GM23248 (cell line): ENCODE results near the gene SMYD3. TPM values are rescaled to one million over a fixed set of nuclear protein-coding genes. Genes with fewer than 3 reads are reported as not detected.
"Not testable (repeated sequence)": the region's sequence is repeated elsewhere in the genome, so short reads cannot be mapped to it uniquely, and the experiment has no call there.

ENCODE experiments used
- DNase-seq: peaks from one replicate; pipeline ENCODE4 v3.0.0-alpha.2; 2015
- H2AFZ ChIP-seq: fragments of 200-600 bp; sonication (generic); 2 replicates; pipeline ENCODE4 v1.6.1; 2016; ENCODE audit warnings: antibody characterized with exemption
- H3F3A ChIP-seq: fragments of 200-600 bp; sonication (generic); 2 replicates; pipeline ENCODE4 v1.6.1; 2016; ENCODE audit warnings: mild to moderate bottlenecking, antibody characterized with exemption, mixed run types; ENCODE audit not compliant: insufficient read depth
- H3K27ac ChIP-seq: fragments of 200-600 bp; sonication (generic); 2 replicates; pipeline ENCODE4 v1.5.1; 2016; ENCODE audit warnings: mild to moderate bottlenecking
- H3K27me3 ChIP-seq: fragments of 200-600 bp; sonication (generic); replicated peaks from 2 replicates; pipeline ENCODE4 v1.6.1; 2016; ENCODE audit warnings: mild to moderate bottlenecking; ENCODE audit not compliant: insufficient read depth
- H3K36me3 ChIP-seq: fragments of 200-600 bp; sonication (generic); 2 replicates; pipeline ENCODE4 v1.6.1; 2016; ENCODE audit warnings: low read depth, mild to moderate bottlenecking
- H3K4me1 ChIP-seq: fragments of 200-600 bp; sonication (generic); 2 replicates; pipeline ENCODE4 v1.6.1; 2016; ENCODE audit warnings: mild to moderate bottlenecking; ENCODE audit not compliant: insufficient read depth
- H3K4me2 ChIP-seq: fragments of 200-600 bp; sonication (generic); one replicate; pipeline ENCODE4 v1.6.1; 2016; ENCODE audit warnings: mild to moderate bottlenecking; ENCODE audit not compliant: unreplicated experiment
- H3K4me3 ChIP-seq: fragments of 200-600 bp; sonication (generic); 2 replicates; pipeline ENCODE4 v1.5.1; 2016; ENCODE audit warnings: mild to moderate bottlenecking
- H3K79me2 ChIP-seq: fragments of 200-600 bp; sonication (generic); 2 replicates; pipeline ENCODE4 v1.6.1; 2016; ENCODE audit warnings: mild to moderate bottlenecking; ENCODE audit not compliant: insufficient read depth
- H3K9ac ChIP-seq: fragments of 200-600 bp; sonication (generic); 2 replicates; pipeline ENCODE4 v1.6.1; 2016; ENCODE audit warnings: mild to moderate bottlenecking
- H3K9me2 ChIP-seq: fragments of 200-600 bp; sonication (generic); 2 replicates; pipeline ENCODE4 v1.6.1; 2016; ENCODE audit warnings: mixed run types, mild to moderate bottlenecking, moderate library complexity; ENCODE audit not compliant: insufficient read depth
- H3K9me3 ChIP-seq: fragments of 200-600 bp; sonication (generic); one replicate; pipeline ENCODE4 v1.6.1; 2017; ENCODE audit warnings: low read depth
- H4K20me1 ChIP-seq: fragments of 200-600 bp; sonication (generic); 2 replicates; pipeline ENCODE4 v1.6.0; 2016; ENCODE audit not compliant: insufficient read depth
- EZH2 ChIP-seq: fragments of 200-600 bp; sonication (generic); IDR thresholded peaks from 2 replicates; pipeline ENCODE4 v1.6.1; 2018; ENCODE audit warnings: antibody characterized with exemption, mild to moderate bottlenecking; ENCODE audit not compliant: insufficient read depth, poor library complexity, severe bottlenecking
- EZH2phosphoT487 ChIP-seq: fragments of 200-600 bp; sonication (generic); IDR thresholded peaks from 2 replicates; pipeline ENCODE4 v1.6.1; 2018; ENCODE audit warnings: antibody characterized with exemption, moderate library complexity, mild to moderate bottlenecking, low read depth; ENCODE audit not compliant: insufficient read depth
- WGBS, 2 experiments: methylation state at CpG; one replicate each; pipeline ENCODE4 v1.1.6; 2015 to 2017; ENCODE audit warnings: low lambda C conversion rate in 2 of 2, low coverage in 1 of 2; ENCODE audit errors: missing lambda C conversion rate in 2 of 2; 5-methylcytosine and 5-hydroxymethylcytosine counted together
- in situ Hi-C: fragments of 300-500 bp; cut with MboI; formaldehyde crosslinking; loops from 2 replicates; pipeline ENCODE4 v1.15.0; 2020
- polyA plus RNA-seq: library from polyadenylated mRNA; unstranded; fragments of >200 nt; fragmentation: Nextera tagmentation; extraction: Ambion mirVana; gene quantifications from 2 replicates; pipeline ENCODE4 v1.2.1, GENCODE V29; 2016
- total RNA-seq: library from RNA; depleted of rRNA; stranded (reverse); fragments of >200 nt; shearing (Covaris generic); gene quantifications from 2 replicates; pipeline ENCODE4 v1.2.3, GENCODE V29; 2014

Gene SMYD3
- total and polyA plus RNA-seq, 2 experiments from 2014 or later, result 32.1 to 44.8 TPM

DNA sequence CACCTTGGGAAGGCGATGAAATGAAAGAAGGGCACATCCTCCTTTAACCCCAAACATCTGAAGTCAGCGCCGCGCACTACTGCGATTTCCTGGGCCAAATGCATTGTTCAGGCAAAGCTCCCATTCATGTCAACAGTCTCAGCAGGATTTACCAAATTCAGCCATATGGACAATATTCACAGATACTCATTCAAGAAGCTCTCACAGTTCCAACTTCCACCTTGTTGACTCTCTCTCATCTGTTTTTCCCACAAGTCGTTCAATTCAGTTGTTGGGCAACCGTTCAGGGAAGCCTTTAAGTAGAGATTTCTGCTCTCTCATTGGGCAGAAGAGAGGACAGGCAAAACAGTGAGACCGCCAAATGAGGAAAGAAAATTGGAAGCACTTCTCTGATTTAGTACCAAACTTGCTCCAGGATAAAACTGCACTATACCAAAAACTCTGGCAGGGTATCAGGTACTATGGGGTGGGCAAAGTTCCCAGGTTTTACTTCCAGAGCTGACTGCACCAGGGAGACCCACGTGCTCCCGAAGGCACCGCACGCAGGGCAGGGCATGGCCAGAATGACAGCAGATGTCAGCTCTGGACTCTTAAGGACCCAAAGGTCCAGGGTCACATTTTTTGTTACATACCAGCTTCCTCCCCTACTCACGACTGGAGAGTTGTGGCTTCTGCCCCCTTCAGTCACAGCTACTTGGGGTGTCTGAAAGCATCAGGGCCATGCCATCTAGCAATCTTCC lies 683.5 kb downstream of the SMYD3 start:
- H3K27ac ChIP-seq, result peak overlapping the region; percentile 74; the same call in 1 of the 2 replicates
- H3K4me2 ChIP-seq, result peak overlapping the region; percentile 32
- H3K4me1 ChIP-seq, result peaks cover 14% of the 10 kb centered on the region
- H3K4me3 ChIP-seq, result no peak overlapping the region
- peaks cover 6% of the 10 kb centered on the region for H3F3A ChIP-seq
- H4K20me1 ChIP-seq, result no peaks in the 10 kb centered on the region
- no peak overlapping the region for H2AFZ ChIP-seq
- no peaks in the 10 kb centered on the region for H3K36me3 ChIP-seq
- no peaks in the 10 kb centered on the region for H3K27me3 ChIP-seq
- whole genome bisulfite sequencing, 2 experiments, result 89 to 90% methylated on average over 13 of the region's 13 CpGs
- in situ Hi-C loops, result no loop called here
- H3K9me3 ChIP-seq, result no peaks in the 10 kb centered on the region
- H3K9me2 ChIP-seq, result no peaks in the 10 kb centered on the region
- no peak for TF ChIP-seq EZH2phosphoT487
- no peak for TF ChIP-seq EZH2
- no peaks in the 10 kb centered on the region for H3K79me2 ChIP-seq
- H3K9ac ChIP-seq, result no peak overlapping the region
- DNase-seq, result peak; percentile 16

DNA sequence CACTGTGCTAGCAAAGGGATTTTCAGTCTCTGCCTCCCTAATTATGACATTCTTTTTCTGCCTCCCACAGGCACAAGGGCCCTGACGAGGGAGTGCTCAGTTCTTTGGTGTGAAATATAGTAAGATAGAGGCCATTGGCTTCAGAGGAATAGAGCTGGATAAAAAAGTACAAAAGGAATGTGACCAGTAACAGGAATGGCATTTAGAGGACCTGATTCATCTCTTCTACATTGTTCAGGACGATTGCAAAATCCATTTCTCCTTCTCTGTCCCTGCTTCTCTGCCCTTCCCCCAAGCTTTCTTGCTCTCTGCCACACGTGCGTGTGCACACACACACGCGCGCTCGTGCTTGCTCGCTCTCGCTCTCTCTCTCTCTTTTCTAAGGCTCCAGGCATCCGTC lies 684.1 kb downstream of the SMYD3 start:
- Histone ChIP-seq H3K27ac (peak overlapping the region; percentile 74), H3K9ac (peak overlapping the region; percentile 42), H3K9me3 (no peaks in the 10 kb centered on the region), H3K4me1 (peaks cover 14% of the 10 kb centered on the region), H3K4me3 (no peak overlapping the region), H3F3A (peaks cover 6% of the 10 kb centered on the region), H2AFZ (peak overlapping the region; percentile 49), H3K9me2 (no peaks in the 10 kb centered on the region), H3K27me3 (no peaks in the 10 kb centered on the region), H3K4me2 (peak overlapping the region; percentile 56), H3K79me2 (no peaks in the 10 kb centered on the region), H3K36me3 (no peaks in the 10 kb centered on the region), H4K20me1 (no peaks in the 10 kb centered on the region)
- in situ Hi-C loops, result no loop called here
- peak; percentile 94 for DNase-seq
- no peak for TF ChIP-seq EZH2phosphoT487
- TF ChIP-seq EZH2, result no peak
- WGBS, 2 experiments, result 60 to 61% methylated on average over 11 of the region's 11 CpGs

DNA sequence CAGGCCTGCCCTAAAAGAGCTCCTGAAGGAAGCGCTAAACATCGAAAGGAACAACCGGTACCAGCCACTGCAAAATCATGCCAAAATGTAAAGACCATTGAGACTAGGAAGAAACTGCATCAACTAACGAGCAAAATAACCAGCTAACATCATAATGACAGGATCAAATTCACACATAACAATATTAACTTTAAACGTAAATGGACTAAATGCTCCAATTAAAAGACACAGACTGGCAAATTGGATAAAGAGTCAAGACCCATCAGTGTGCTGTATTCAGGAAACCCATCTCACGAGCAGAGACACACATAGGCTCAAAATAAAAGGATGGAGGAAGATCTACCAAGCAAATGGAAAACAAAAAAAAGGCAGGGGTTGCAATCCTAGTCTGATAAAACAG lies 688.7 kb downstream of the SMYD3 start:
- H3K36me3 ChIP-seq, H3K9me2 ChIP-seq, H3K4me1 ChIP-seq, in situ Hi-C loops, DNase-seq, H2AFZ ChIP-seq, H3K27ac ChIP-seq, H3K27me3 ChIP-seq, H3K79me2 ChIP-seq, H3K9ac ChIP-seq, H3K9me3 ChIP-seq, H4K20me1 ChIP-seq, H3F3A ChIP-seq, H3K4me3 ChIP-seq, H3K4me2 ChIP-seq: not testable (repeated sequence)
- 83 to 84% methylated on average over 5 to 6 of the region's 6 CpGs for WGBS, 2 experiments

DNA sequence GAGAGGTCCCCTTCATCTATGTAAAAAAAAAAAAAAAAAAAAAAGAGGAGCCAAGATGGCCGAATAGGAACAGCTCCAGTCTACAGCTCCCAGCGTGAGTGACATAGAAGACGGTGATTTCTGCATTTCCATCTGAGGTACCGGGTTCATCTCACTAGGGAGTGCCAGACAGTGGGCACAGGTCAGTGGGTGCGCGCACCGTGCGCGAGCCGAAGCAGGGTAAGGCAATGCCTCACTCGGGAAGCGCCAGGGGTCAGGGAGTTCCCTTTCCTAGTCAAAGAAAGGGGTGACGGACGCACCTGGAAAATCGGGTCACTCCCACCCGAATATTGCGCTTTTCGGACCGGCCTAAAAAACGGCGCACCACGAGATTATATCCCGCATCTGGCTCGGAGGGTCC lies 690.6 kb downstream of the SMYD3 start:
- H4K20me1 ChIP-seq, H3F3A ChIP-seq, H3K4me1 ChIP-seq, H3K27ac ChIP-seq, DNase-seq, H3K9me2 ChIP-seq, H3K9me3 ChIP-seq, H2AFZ ChIP-seq, in situ Hi-C loops, H3K27me3 ChIP-seq, H3K4me3 ChIP-seq, H3K79me2 ChIP-seq, H3K9ac ChIP-seq, H3K36me3 ChIP-seq, H3K4me2 ChIP-seq: not testable (repeated sequence)
- WGBS, 2 experiments, result 89 to 90% methylated on average over 14 to 24 of the region's 24 CpGs

DNA sequence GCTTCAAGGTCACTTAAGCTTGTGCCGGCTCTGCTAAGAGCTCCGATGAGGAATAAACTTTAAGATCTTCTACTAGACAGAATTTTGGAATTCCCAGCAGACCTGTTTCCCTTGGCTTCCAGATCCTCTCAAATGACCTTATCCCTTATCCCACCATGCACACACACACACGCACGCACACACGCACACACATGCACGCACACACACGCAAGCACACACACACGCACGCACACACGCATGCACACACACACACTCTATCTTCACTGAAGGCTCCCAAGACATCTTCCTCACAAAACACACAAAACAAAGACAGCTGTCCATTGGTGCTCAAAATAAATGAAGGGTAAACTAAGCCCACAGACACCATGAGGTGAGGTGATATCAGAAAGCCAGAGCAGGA lies 692.4 kb downstream of the SMYD3 start:
- Histone ChIP-seq H3K27ac (no peak overlapping the region), H3K9me3 (no peaks in the 10 kb centered on the region), H3K79me2 (no peaks in the 10 kb centered on the region), H3K4me1 (no peaks in the 10 kb centered on the region), H3K9me2 (no peaks in the 10 kb centered on the region), H4K20me1 (no peaks in the 10 kb centered on the region), H3K4me3 (no peak overlapping the region), H3K36me3 (no peaks in the 10 kb centered on the region), H3K9ac (no peak overlapping the region), H3K27me3 (no peaks in the 10 kb centered on the region), H3F3A (no peaks in the 10 kb centered on the region), H3K4me2 (no peak overlapping the region), H2AFZ (no peak overlapping the region)
- no peak for DNase-seq
- WGBS, 2 experiments, result 77% methylated on average over 10 of the region's 10 CpGs
- in situ Hi-C loops, result no loop called here
- TF ChIP-seq EZH2 (no peak), EZH2phosphoT487 (no peak)
